Cerebellar cortex (tissue), 1 donor: ENCODE data around the gene CDK16.

Experiments
- DNase-seq: peaks from one replicate; pipeline ENCODE4 v3.0.0-alpha.2; 2015; ENCODE audit warnings: low spot score

Gene CDK16

GRCh38 chrX:47209508-47210238, 8.8 kb upstream of the CDK16 start:
- DNase-seq, result no peak

DNA sequence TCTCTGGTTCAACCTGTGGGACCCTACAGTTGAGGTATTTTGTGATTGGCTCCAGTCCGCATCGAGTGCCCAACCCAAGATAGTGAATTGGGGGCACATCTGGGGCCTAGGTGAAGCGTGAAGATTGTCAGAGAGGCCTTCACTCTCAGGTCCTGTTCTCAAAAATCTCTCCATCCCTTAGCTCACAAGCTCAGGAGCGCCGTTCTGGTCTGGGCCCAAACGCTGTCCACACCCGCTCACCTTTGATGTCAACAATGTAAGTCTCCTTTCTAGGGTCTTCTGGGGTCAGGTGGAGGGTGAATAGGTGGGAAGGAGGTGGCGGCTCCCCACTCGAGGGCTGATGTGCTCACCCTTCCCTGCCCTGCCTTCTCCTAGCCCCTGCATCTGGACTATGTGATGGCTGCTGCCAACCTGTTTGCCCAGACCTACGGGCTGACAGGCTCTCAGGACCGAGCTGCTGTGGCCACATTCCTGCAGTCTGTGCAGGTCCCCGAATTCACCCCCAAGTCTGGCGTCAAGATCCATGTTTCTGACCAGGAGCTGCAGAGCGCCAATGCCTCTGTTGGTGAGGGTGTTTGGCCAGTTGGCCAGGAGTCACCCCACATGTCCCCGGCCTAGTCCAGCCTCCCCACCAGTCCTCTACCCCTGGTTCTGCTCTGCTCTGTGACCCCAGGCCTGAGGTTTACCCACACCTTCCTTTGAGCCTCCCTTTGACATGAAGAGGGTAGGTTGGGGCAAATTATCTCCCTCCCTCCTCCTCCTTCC, 7.6 kb upstream of the CDK16 start:
- no peak for DNase-seq

GRCh38 chrX:47212381-47213293, 5.8 kb upstream of the CDK16 start:
- no peak for DNase-seq

- no peak for DNase-seq
Measured at GRCh38 chrX:47214435-47215077, 3.9 kb upstream of the CDK16 start.

DNA sequence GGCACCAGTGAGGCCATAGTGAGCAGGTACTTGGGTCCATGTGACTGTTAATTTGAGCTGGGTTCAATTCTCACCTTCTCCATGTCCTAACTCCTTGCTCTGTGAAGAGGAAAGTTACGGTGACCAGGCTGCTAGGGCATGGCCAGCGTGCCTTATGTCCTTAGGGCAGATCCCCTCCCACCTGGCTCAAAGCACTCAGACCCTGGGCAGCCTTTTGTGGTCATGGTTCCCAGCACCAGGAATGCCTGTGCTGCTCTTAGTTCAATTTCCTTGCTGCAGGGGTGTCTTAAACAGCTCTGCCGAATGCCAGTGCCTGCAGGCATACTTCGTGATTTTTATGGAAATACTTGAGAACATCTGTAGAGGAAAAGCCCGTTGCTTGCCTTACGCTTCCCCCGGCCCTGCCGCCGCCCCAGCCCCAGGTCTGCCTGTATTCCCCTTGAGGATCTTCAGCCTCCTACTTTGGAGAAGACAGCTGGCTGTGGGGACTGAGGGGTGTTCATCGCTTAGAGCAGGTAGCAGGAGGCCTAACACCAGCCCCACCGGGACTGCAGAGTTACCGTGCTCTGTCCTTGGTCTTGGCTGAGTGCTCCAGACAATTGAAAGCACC, 3.1 kb upstream of the CDK16 start:
- DNase-seq, result no peak

- DNase-seq, result no peak
Measured at GRCh38 chrX:47216393-47216925, 2.0 kb upstream of the CDK16 start.

DNA sequence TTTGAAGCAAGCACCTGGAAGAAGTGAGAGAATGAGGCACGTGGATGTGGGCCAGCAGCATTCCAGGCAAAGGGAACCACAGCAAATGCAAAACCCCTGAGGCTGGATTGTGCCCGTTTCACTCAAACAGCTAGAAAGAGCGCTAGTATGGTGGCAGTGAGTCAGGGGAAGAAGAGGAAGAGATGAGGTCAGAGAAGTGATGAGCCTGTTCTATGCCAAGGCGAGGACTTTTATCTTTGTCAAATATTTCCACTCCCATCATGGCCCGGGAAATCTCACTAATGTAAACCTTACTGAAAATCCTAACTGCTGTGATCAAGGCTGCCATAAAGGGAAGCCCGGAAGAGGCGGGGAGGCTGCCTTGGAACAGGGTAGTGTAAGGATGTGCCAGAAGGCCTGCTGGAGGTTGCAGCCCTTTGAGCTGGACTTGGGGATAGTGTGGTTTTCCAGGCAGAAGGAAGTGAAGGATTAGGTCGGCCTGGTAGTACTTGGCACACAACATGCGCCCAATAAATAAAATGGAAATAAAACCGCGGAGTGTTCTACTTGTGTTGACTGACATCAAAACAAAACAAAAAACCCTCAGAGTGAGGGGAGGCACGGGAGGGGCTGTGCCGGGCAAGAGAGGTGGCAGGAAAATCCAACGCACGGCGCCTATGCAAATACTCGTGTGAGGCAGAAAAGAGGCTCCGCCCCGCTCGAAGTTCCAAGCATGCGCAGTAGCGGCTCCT, 1.2 kb upstream of the CDK16 start:
- peak; percentile 64 for DNase-seq

GRCh38 chrX:47217852-47218279, 615 bp upstream of the CDK16 start:
- DNase-seq, result peak; percentile 99

DNA sequence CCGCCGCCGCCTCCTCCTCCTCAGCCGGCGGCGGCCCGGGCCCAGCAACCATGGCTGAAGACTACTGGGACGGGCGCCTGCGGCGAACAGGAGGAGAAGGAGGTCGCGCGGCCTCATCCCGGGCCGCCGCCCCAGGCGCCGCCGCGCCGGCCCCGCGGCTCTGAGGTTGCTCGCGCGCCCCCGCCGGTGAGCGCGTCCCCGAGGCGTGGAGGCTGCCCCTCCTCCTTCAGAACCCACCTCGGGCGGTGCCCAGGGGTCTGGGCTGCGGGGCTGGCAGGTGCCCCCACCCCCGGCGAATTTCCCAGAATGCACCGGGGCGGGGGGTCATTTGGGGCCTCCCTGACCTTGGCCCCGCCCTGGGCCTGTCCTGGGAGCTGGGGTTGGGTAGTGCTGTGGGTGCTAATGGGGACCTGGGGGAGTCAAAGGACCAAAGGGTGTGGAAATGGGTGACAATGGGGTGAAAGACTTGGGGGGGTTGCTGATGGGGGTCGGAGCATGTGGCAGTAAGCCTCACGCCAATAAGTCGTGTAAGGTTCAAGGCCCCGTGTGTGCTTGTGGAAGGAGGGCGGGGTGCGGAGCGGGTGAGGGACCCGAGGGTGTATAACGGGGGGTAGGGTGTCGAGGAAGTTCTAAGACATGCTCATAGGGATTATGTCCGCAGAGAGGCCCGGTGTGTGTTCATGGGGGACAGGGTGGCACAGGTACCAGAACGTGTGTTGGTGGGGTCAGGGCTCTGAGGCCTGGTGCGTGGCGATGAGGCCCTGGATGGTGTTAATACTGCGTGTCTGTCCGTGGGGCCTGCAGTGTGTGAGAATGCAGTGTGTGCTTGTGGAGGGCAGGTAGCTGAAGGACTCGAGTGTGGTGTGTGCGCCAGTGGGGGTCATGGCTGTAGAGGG, 687 bp downstream of the CDK16 start:
- DNase-seq, result no peak

- DNase-seq, result peak; percentile 47
Measured at GRCh38 chrX:47221756-47222155, 3.3 kb downstream of the CDK16 start.

GRCh38 chrX:47222751-47223350, 4.4 kb downstream of the CDK16 start:
- no peak for DNase-seq

GRCh38 chrX:47223476-47224250, 5.2 kb downstream of the CDK16 start:
- DNase-seq, result no peak

DNA sequence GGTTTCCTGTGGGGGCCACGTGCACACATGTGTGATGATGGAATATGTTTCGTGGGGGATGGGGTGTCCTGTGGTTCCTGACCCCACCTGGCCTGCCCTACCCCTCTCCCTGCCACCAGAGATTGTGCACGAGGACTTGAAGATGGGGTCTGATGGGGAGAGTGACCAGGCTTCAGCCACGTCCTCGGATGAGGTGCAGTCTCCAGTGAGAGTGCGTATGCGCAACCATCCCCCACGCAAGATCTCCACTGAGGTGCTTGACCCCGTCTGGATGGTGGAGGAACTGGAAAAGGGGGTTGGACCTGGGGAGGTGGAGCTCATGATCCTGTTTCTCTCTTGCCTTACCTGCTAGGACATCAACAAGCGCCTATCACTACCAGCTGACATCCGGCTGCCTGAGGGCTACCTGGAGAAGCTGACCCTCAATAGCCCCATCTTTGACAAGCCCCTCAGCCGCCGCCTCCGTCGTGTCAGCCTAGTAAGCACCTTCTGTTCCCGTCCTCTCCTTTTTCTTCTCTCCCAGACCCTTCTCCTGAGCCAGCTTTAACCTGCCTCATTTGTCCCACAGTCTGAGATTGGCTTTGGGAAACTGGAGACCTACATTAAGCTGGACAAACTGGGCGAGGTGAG, 5.9 kb downstream of the CDK16 start:
- no peak for DNase-seq

DNA sequence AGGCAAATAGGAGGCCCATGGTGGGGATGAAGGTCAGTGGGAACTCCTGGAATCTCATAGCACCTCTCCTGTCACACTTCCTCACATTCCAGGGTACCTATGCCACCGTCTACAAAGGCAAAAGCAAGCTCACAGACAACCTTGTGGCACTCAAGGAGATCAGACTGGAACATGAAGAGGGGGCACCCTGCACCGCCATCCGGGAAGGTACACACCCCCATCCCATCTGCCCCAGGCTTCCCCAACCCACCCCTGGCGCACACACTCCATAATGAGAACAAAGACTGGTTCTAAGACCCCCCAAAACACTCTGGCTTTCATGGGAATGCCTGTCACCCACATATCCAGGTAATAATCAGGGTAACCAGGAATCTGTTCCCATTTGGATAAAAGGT, 6.4 kb downstream of the CDK16 start:
- no peak for DNase-seq

DNA sequence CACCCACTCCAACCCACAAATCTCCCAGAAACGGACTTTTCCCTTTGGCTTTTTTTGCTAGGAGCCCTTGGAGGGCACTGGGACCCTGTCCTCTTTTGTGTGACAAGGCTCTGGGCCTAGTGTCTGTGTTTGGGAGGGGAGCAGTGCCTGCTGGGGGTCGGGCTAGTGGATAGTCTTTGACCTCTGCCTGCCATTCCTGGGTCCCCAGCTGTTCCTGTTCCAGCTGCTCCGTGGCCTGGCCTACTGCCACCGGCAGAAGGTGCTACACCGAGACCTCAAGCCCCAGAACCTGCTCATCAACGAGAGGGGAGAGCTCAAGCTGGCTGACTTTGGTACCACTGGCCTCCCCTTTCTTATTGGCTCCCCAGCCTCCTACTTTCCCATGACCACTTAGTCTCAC, 7.6 kb downstream of the CDK16 start:
- no peak for DNase-seq

GRCh38 chrX:47226531-47227333, 8.3 kb downstream of the CDK16 start:
- no peak for DNase-seq

GRCh38 chrX:47227334-47227583, 8.8 kb downstream of the CDK16 start:
- no peak for DNase-seq
